Measurements from ENCODE around the gene FUT9. TPM values are rescaled to one million over a fixed set of nuclear protein-coding genes. Genes with fewer than 3 reads are reported as not detected.

Gene FUT9
- total RNA-seq, 2 experiments from 2014 or later, result not detected

DNA sequence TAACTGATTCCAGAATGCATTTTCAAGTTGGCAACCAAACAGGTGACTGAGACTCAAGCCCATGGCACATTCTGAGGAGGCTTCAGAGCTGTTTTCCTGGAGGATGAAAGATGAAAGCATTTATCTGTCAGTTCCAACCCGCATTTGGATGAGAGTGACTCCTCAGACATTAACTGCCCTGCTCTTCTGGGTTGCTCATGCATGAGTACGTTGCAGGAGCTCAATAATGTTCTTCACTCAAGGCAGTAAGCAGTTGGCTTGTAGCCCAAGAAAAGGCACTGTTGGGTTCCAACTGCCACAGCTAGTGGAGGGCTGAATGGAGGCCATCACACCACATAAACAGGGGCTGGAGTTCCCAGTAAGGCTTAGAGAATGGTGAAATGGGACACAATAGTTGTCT lies 155.3 kb downstream of the FUT9 start:
- H3K4me3 ChIP-seq (ENCODE audit: low read depth, low read length, poor library complexity, severe bottlenecking), result no peak overlapping the region
- no peaks in the 10 kb centered on the region for H3K79me2 ChIP-seq (ENCODE audit: insufficient read depth, low read depth, low read length)
- H3K9me3 ChIP-seq (ENCODE audit: low read length), result no peaks in the 10 kb centered on the region
- CTCF ChIA-PET (ENCODE audit: unreplicated experiment), result no interaction called here
- no peaks in the 10 kb centered on the region for H4K20me1 ChIP-seq (ENCODE audit: insufficient read depth, low read length)
- H3K4me1 ChIP-seq (ENCODE audit: insufficient read depth, low read length, poor library complexity, severe bottlenecking), result no peaks in the 10 kb centered on the region
- H2AFZ ChIP-seq (ENCODE audit: low read length), result no peak overlapping the region
- POLR2A ChIA-PET, result interaction anchor here (1.0 kb wide), 1 partner anchor 100 kb away, joined by 3 read pairs; no protein-coding TSS in a partner anchor
- no peak for DNase-seq (ENCODE audit: low spot score)
- H3K27ac ChIP-seq (ENCODE audit: low read depth, low read length, poor library complexity, severe bottlenecking), result no peak overlapping the region
- no TSS peak for BruUV-seq (replicated peaks)
- no peaks in the 10 kb centered on the region for H3K9me2 ChIP-seq (ENCODE audit: insufficient read depth, low read length)
- H3K4me2 ChIP-seq (ENCODE audit: low read length), result no peak overlapping the region
- TF ChIP-seq, protein P1, sequence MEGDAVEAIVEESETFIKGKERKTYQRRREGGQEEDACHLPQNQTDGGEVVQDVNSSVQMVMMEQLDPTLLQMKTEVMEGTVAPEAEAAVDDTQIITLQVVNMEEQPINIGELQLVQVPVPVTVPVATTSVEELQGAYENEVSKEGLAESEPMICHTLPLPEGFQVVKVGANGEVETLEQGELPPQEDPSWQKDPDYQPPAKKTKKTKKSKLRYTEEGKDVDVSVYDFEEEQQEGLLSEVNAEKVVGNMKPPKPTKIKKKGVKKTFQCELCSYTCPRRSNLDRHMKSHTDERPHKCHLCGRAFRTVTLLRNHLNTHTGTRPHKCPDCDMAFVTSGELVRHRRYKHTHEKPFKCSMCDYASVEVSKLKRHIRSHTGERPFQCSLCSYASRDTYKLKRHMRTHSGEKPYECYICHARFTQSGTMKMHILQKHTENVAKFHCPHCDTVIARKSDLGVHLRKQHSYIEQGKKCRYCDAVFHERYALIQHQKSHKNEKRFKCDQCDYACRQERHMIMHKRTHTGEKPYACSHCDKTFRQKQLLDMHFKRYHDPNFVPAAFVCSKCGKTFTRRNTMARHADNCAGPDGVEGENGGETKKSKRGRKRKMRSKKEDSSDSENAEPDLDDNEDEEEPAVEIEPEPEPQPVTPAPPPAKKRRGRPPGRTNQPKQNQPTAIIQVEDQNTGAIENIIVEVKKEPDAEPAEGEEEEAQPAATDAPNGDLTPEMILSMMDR (conservative IDR thresholded peaks at IDR 0.05; ENCODE audit: low read length), result no peak
- intact Hi-C loops (cut with micrococcal nuclease; ENCODE audit: unreplicated experiment), result no loop called here
- no peaks in the 10 kb centered on the region for H3K36me3 ChIP-seq (ENCODE audit: insufficient read depth, low read length)

DNA sequence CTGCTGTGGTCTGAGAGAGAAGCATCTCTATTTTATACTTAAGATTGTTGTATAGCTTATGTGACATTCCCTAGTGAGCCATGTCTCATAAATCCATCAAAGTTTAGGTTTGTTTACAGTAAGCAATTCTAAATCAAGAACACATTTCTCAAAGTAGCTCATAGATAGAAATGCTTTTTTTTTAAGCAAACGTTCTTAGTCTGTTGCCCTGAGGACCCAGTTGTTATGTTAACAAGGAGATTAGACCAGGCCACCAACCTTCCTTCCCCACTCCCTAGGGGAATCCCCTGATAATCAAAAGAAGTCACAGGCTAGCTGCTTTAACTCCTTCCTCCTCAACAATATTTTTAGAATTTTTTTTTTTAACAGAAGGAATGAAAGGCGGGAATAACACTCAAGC lies 169.0 kb downstream of the FUT9 start:
- Histone ChIP-seq H3K79me2 (ENCODE audit: insufficient read depth, low read depth, low read length) (no peaks in the 10 kb centered on the region), H3K9me2 (ENCODE audit: insufficient read depth, low read length) (no peaks in the 10 kb centered on the region), H3K4me1 (ENCODE audit: insufficient read depth, low read length, poor library complexity, severe bottlenecking) (no peaks in the 10 kb centered on the region), H2AFZ (ENCODE audit: low read length) (no peak overlapping the region), H3K9me3 (ENCODE audit: low read length) (no peaks in the 10 kb centered on the region), H3K4me3 (ENCODE audit: low read depth, low read length, poor library complexity, severe bottlenecking) (no peak overlapping the region), H4K20me1 (ENCODE audit: insufficient read depth, low read length) (no peaks in the 10 kb centered on the region), H3K36me3 (ENCODE audit: insufficient read depth, low read length) (no peaks in the 10 kb centered on the region), H3K4me2 (ENCODE audit: low read length) (no peak overlapping the region), H3K27ac (ENCODE audit: low read depth, low read length, poor library complexity, severe bottlenecking) (no peak overlapping the region)
- intact Hi-C loops (cut with micrococcal nuclease; ENCODE audit: unreplicated experiment), result no loop called here
- no peak for DNase-seq (ENCODE audit: low spot score)
- ChIA-PET POLR2A (interaction anchor here (0.5 to 1.8 kb wide), 2 partner anchors 10 to 19 kb away, joined by 3 to 4 read pairs; no protein-coding TSS in a partner anchor), CTCF (ENCODE audit: unreplicated experiment) (no interaction called here)
- BruUV-seq (replicated peaks), result no TSS peak
- TF ChIP-seq, protein P1 (conservative IDR thresholded peaks at IDR 0.05; ENCODE audit: low read length), result no peak
- TF ChIP-seq EZH2phosphoT487 (IDR thresholded peaks at IDR 0.05; ENCODE audit: borderline replicate concordance, low read depth, low read length), result no peak

DNA sequence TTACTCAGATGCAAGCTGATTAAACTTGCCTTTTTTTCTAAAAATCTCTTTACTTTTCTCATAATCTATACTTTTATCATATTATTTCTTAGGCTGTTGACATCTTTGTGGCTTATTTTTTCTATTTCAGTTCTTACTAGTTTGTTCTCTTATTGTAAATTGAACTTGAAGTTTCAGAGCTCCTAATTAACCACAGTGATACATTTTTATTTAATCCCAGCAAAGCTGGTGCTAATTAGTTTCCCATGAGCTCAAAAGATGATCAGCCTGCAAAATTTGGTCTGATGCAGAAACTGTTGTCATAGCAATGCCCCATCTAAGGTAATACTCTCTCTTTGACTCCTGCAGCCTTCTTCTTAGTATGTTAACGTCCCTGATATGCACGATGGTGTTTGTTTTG lies 170.3 kb downstream of the FUT9 start:
- Histone ChIP-seq H3K9me3 (ENCODE audit: low read length) (no peaks in the 10 kb centered on the region), H3K27ac (ENCODE audit: low read depth, low read length, poor library complexity, severe bottlenecking) (no peak overlapping the region), H3K9me2 (ENCODE audit: insufficient read depth, low read length) (no peaks in the 10 kb centered on the region), H3K4me3 (ENCODE audit: low read depth, low read length, poor library complexity, severe bottlenecking) (no peak overlapping the region), H3K36me3 (ENCODE audit: insufficient read depth, low read length) (no peaks in the 10 kb centered on the region), H2AFZ (ENCODE audit: low read length) (no peak overlapping the region), H3K79me2 (ENCODE audit: insufficient read depth, low read depth, low read length) (no peaks in the 10 kb centered on the region), H4K20me1 (ENCODE audit: insufficient read depth, low read length) (no peaks in the 10 kb centered on the region), H3K4me2 (ENCODE audit: low read length) (no peak overlapping the region), H3K4me1 (ENCODE audit: insufficient read depth, low read length, poor library complexity, severe bottlenecking) (no peaks in the 10 kb centered on the region)
- intact Hi-C loops (cut with micrococcal nuclease; ENCODE audit: unreplicated experiment), result no loop called here
- DNase-seq (ENCODE audit: low spot score), result no peak
- ChIA-PET POLR2A (no interaction called here), CTCF (ENCODE audit: unreplicated experiment) (no interaction called here)
- BruUV-seq (replicated peaks), result no TSS peak
- TF ChIP-seq, protein P1 (conservative IDR thresholded peaks at IDR 0.05; ENCODE audit: low read length), result no peak
- TF ChIP-seq EZH2phosphoT487 (IDR thresholded peaks at IDR 0.05; ENCODE audit: borderline replicate concordance, low read depth, low read length), result no peak
